MG63 (cell line): ENCODE results near the gene PLB1. TPM values are rescaled to one million over a fixed set of nuclear protein-coding genes. Genes with fewer than 3 reads are reported as not detected.

Experiments
- DNase-seq: peaks from one replicate; pipeline ENCODE4 v3.0.0-alpha.2; 2020
- H3K27me3 ChIP-seq: fragments of 250-450 bp; sonication (Bioruptor Pico); 2 replicates; pipeline ENCODE4 v1.5.1; 2020; ENCODE audit warnings: mild to moderate bottlenecking, moderate library complexity
- H3K36me3 ChIP-seq: fragments of 250-450 bp; sonication (Bioruptor Pico); 2 replicates; pipeline ENCODE4 v1.5.1; 2020; ENCODE audit warnings: mild to moderate bottlenecking, moderate library complexity
- H3K4me3 ChIP-seq: fragments of 250-450 bp; sonication (Bioruptor Pico); 2 replicates; pipeline ENCODE4 v1.5.1; 2020; ENCODE audit warnings: mild to moderate bottlenecking, moderate library complexity
- H3K9me3 ChIP-seq: fragments of 250-450 bp; sonication (Bioruptor Pico); 2 replicates; pipeline ENCODE4 v1.5.1; 2020; ENCODE audit warnings: mild to moderate bottlenecking, moderate library complexity
- total RNA-seq: library from RNA; depleted of rRNA; stranded (reverse); fragments of >200 nt; shearing (Covaris generic); gene quantifications from 2 replicates; pipeline ENCODE4 v1.2.3, GENCODE V29; 2014; ENCODE audit warnings: low replicate concordance

The PLB1 gene
- total RNA-seq, 1 experiment from 2014 or later = not detected

- H3K36me3 ChIP-seq = no peaks in the 10 kb centered on the region
- no peak for DNase-seq
- H3K4me3 ChIP-seq = no peak overlapping the region
- H3K9me3 ChIP-seq = no peaks in the 10 kb centered on the region
- H3K27me3 ChIP-seq = no peaks in the 10 kb centered on the region
These were observed 121.8 kb downstream of the PLB1 start for GRCh38 chr2:28617502-28618184.

DNA sequence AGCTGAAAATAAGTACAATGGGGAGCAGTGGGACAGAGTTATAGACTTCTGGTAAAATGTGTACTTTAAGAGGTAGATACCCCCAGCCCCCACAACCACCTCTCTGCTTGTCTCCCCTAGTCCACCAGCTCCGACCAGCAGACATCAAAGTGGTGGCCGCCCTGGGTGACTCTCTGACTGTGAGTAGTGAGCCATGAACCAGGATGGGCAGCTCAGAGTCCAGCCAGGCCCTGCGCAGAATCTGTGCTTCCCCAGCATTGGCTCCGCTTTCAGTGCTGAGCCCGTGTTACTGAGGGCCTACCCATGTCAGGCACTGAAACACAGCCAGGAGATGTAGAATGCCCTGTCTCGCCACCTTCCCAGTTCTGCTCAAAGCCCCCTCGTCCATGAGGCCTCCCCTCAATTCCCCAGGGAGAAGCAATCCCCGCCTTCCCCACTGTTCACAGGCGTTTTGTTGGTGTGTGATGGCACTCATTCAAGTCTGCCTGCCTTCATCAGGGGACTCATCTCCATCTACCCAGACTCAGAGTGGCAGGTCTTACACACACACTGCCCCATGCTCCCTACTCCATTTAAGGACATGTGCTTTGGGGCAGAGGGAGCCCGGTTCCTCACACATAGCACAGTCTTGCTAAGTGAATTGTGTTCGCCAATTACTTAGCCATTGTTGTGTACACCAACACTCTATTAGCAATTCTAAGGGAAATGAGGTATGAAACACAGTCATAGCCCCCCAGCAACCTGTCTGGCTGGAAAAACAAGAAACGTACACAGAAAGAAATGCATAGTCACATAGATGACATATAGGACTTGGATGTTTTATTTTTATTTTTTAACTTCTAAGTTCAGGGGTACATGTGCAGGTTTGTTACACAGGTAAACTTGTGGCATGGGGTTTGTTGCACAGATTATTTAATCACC, 122.6 kb downstream of the PLB1 start:
- no peaks in the 10 kb centered on the region for H3K27me3 ChIP-seq
- DNase-seq = no peak
- no peaks in the 10 kb centered on the region for H3K9me3 ChIP-seq
- H3K36me3 ChIP-seq = no peaks in the 10 kb centered on the region
- no peak overlapping the region for H3K4me3 ChIP-seq

GRCh38 chr2:28619213-28620196, 123.6 kb downstream of the PLB1 start:
- DNase-seq = no peak
- H3K27me3 ChIP-seq = no peaks in the 10 kb centered on the region
- H3K9me3 ChIP-seq = no peaks in the 10 kb centered on the region
- no peaks in the 10 kb centered on the region for H3K36me3 ChIP-seq
- H3K4me3 ChIP-seq = no peak overlapping the region

- DNase-seq = no peak
- H3K36me3 ChIP-seq = no peaks in the 10 kb centered on the region
- no peaks in the 10 kb centered on the region for H3K9me3 ChIP-seq
- H3K27me3 ChIP-seq = no peaks in the 10 kb centered on the region
- H3K4me3 ChIP-seq = no peak overlapping the region
These were observed 124.5 kb downstream of the PLB1 start for GRCh38 chr2:28620291-28620793.

GRCh38 chr2:28620801-28621171, 124.9 kb downstream of the PLB1 start:
- no peaks in the 10 kb centered on the region for H3K27me3 ChIP-seq
- no peaks in the 10 kb centered on the region for H3K36me3 ChIP-seq
- no peak overlapping the region for H3K4me3 ChIP-seq
- no peaks in the 10 kb centered on the region for H3K9me3 ChIP-seq
- DNase-seq = no peak

GRCh38 chr2:28621172-28622100, 125.6 kb downstream of the PLB1 start:
- DNase-seq = peak; percentile 70
- Histone ChIP-seq H3K4me3 (no peak overlapping the region), H3K9me3 (no peaks in the 10 kb centered on the region), H3K36me3 (no peaks in the 10 kb centered on the region), H3K27me3 (no peaks in the 10 kb centered on the region)

DNA sequence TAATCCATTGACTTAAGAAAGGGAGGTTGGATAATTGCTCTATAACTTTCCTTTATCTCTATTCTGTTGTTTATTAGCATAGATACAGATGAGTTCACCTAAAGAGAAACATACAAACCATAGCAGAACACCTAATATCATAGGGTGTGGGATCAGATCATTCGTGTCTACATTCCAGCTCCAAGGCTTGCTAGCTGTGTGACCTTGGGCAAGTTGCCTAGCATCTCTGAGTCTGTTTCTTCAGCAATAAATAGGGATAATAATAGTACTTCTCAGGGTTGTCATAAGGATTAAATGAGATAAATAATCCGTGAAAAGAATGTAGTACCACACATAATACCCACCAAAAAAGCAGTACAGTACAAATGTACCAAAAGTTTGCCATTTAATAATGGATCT, 126.2 kb downstream of the PLB1 start:
- Histone ChIP-seq H3K9me3 (no peaks in the 10 kb centered on the region), H3K4me3 (no peak overlapping the region), H3K27me3 (no peaks in the 10 kb centered on the region), H3K36me3 (no peaks in the 10 kb centered on the region)
- no peak for DNase-seq

DNA sequence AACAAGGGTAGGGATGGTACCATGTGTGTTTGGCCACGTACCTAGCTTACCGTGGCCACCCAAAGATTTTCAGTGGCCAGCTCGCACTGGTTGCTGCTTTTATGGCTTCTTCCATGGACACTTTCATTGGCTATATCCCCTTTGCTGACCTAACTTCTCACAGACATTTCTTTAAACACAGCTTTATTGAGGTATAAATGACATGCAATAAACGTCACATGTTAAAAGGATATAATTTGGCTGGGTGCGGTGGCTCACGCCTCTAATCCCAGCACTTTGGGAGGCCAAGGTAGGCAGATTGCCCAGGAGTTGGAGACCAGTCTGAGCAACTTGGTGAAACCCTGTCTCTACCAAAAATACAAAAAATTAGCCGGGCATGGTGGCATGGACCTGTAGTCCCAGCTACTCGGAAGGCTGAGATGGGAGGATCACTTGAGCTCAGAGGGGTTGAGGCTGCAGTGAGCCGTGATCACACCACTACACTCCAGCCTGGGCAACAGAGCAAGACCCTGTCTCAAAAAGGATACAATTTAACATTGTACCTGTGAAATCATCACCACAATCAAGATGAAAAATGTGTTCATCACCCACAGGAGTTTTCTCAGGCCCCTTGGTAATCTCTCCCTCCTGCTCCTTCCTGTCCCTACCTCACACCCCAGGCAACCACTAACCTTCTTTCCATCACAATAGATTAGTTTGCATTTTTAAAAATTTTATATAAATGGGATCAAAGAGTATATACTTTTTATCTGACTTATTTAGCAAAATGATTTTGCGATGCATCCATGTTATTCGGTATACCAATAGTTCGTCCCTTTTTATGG, 127.9 kb downstream of the PLB1 start:
- Histone ChIP-seq H3K27me3 (no peaks in the 10 kb centered on the region), H3K36me3 (no peaks in the 10 kb centered on the region), H3K9me3 (no peaks in the 10 kb centered on the region), H3K4me3 (no peak overlapping the region)
- DNase-seq = no peak

- no peaks in the 10 kb centered on the region for H3K36me3 ChIP-seq
- no peak overlapping the region for H3K4me3 ChIP-seq
- H3K27me3 ChIP-seq = no peaks in the 10 kb centered on the region
- DNase-seq = no peak
- no peaks in the 10 kb centered on the region for H3K9me3 ChIP-seq
These were observed 128.6 kb downstream of the PLB1 start for GRCh38 chr2:28624436-28624792.

GRCh38 chr2:28624793-28625701, 129.2 kb downstream of the PLB1 start:
- Histone ChIP-seq H3K4me3 (no peak overlapping the region), H3K9me3 (no peaks in the 10 kb centered on the region), H3K27me3 (no peaks in the 10 kb centered on the region), H3K36me3 (no peaks in the 10 kb centered on the region)
- no peak for DNase-seq

DNA sequence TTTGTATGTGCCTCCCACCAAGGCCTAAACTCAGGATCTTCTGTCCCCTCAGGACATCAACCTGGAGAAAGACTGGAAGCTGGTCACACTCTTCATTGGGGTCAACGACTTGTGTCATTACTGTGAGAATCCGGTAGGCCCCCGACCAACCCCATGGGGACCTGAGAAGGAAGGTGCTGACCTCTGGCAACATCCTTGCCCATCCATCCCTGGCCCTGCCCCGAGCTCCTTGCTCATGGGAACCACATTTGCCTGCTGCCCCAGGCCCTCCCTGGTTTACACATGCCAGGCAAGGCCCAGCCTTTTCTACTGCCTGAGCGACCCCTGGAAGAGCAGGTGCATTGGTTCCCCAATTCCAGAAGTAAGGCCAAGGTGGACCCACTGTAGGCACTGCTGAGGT, 130.5 kb downstream of the PLB1 start:
- H3K4me3 ChIP-seq = no peak overlapping the region
- no peak for DNase-seq
- no peaks in the 10 kb centered on the region for H3K9me3 ChIP-seq

DNA sequence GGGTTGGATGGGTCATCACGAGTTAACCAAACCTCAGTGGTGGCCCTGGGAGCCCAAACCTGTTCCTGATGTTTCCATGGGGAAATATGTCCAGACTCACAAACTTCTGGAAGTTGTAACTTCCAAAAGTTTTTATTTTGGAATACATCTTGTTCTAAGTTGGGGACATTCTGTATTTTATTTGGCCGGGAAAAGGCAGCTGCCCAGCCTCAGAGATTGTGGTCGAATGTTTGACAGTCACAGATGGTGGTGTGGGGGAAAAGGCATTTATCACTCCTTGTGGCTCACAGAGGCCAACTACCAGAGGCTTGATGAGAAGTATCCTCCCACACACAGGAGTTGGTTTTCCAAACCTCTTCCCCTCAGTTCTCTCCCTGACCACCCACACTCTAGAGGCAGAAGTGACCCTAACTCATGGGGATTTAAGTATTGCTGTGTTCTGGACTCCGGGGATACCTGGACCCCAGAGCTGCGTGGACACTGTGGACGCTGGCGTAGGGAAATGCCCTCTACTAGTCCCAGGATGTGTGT, 131.1 kb downstream of the PLB1 start:
- H3K4me3 ChIP-seq = no peak overlapping the region
- no peaks in the 10 kb centered on the region for H3K9me3 ChIP-seq
- DNase-seq = no peak
- H3K36me3 ChIP-seq = no peaks in the 10 kb centered on the region
- H3K27me3 ChIP-seq = no peaks in the 10 kb centered on the region

More for the DNA sequence above, 130.5 kb downstream of the PLB1 start:
- Histone ChIP-seq H3K27me3 (no peaks in the 10 kb centered on the region), H3K36me3 (no peaks in the 10 kb centered on the region)

GRCh38 chr2:28627722-28628480, 132.0 kb downstream of the PLB1 start:
- DNase-seq = no peak
- H3K27me3 ChIP-seq = no peaks in the 10 kb centered on the region
- H3K4me3 ChIP-seq = no peak overlapping the region
- no peaks in the 10 kb centered on the region for H3K36me3 ChIP-seq
- no peaks in the 10 kb centered on the region for H3K9me3 ChIP-seq
